ENCODE results near the gene SEMA7A. TPM values are rescaled to one million over a fixed set of nuclear protein-coding genes. Genes with fewer than 3 reads are reported as not detected.

SEMA7A gene
- total and polyA plus RNA-seq, 9 of the 15 experiments (the other 6 are each of a cell fraction or from before 2014, with no cell fraction given), result 0.04 to 8.2 (median 5.4) TPM; not detected in 1

GRCh38 chr15:74434263-74435136, 742 bp upstream of the SEMA7A start (continued):
- no peak for TF ChIP-seq PHF8 (IDR thresholded peaks at IDR 0.05; ENCODE audit: borderline replicate concordance, low read length)
- no peak for TF ChIP-seq TBL1XR1 (IDR thresholded peaks at IDR 0.05; ENCODE audit: low read length in 2 of 2)
- TF ChIP-seq POLR2H (tag; IDR thresholded peaks at IDR 0.05; ENCODE audit: low read depth), result no peak
- TF ChIP-seq HBP1 (CRISPR knock-in tag; IDR thresholded peaks at IDR 0.05), result 0 out of 2 replicates have a peak, but pooled peaks have one; percentile 10
- TF ChIP-seq CCAR2 (IDR thresholded peaks at IDR 0.05; ENCODE audit: low read depth, low read length), result no peak
- peak; percentile 3 for TF ChIP-seq ZFX (CRISPR knock-in tag; IDR thresholded peaks at IDR 0.05)
- no peak for TF ChIP-seq EHMT2 (IDR thresholded peaks at IDR 0.05)
- 0 out of 2 replicates have a peak, but pooled peaks have one; percentile 68 for TF ChIP-seq ZNF263 (CRISPR knock-in tag; IDR thresholded peaks at IDR 0.05; ENCODE audit: borderline replicate concordance)
- TF ChIP-seq DMBX1 (CRISPR knock-in tag; IDR thresholded peaks at IDR 0.05; ENCODE audit: borderline replicate concordance), result peak; percentile 35; the same call in 1 of the 2 replicates
- no peak for TF ChIP-seq ZSCAN32 (CRISPR knock-in tag; IDR thresholded peaks at IDR 0.05)
- no peak for TF ChIP-seq TRIM24 (IDR thresholded peaks at IDR 0.05)
- TF ChIP-seq DPF2 (IDR thresholded peaks at IDR 0.05), result peak; percentile 31; the same call in 1 of the 2 replicates
- TF ChIP-seq ID3 (CRISPR knock-in tag; IDR thresholded peaks at IDR 0.05), result no peak
- TF ChIP-seq ID3 (tag; IDR thresholded peaks at IDR 0.05), result peak; percentile 36; the same call in 1 of the 2 replicates
- no peak for TF ChIP-seq REST (IDR thresholded peaks at IDR 0.05; ENCODE audit: borderline replicate concordance)
- 0 out of 2 replicates have a peak, but pooled peaks have one; percentile 46 for TF ChIP-seq REST (CRISPR knock-in tag; IDR thresholded peaks at IDR 0.05; ENCODE audit: low read depth)
- no peak for TF ChIP-seq NR4A1 (CRISPR knock-in tag; IDR thresholded peaks at IDR 0.05)
- TF ChIP-seq NR4A1 (tag; IDR thresholded peaks at IDR 0.05), result 0 out of 2 replicates have a peak, but pooled peaks have one; percentile 40

All from K562 (cell line).